ENCODE results near the gene SBF2. TPM values are rescaled to one million over a fixed set of nuclear protein-coding genes. Genes with fewer than 3 reads are reported as not detected.

SBF2 gene
- total and polyA plus RNA-seq, 2 donors (not counting 3 experiments of a cell fraction or from before 2014, with no cell fraction given), result 15.4 to 42.4 TPM

DNA sequence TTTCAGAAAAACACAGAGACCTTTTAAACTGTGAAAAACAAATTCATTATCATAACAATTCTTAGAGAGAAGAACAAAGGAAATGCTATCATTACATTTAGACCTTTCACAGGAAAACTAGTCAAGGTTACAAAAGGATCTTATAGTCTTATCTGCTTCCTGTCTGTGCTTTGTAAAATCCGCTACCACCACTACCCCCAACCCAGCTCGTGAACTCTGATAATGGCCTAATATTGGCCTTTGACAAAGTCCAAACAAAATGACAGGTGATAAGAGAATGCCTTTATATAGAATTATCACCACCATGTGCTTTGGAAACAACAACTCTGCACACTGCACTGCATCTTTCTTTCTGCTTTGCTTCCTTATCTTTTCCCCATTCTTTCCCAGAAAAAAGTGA lies 272.5 kb downstream of the SBF2 start:
- H4K20me1 ChIP-seq (replicated peaks; ENCODE audit: control insufficient read depth, extremely low read depth, insufficient read depth, low read length), result no peaks in the 10 kb centered on the region
- no peak overlapping the region for H3K4me3 ChIP-seq (replicated peaks in 1 of 3; ENCODE audit: insufficient read depth in 1 of 3, low read depth in 1 of 3, low read length in 3 of 3)
- no peaks in the 10 kb centered on the region for H3K9me1 ChIP-seq (replicated peaks; ENCODE audit: control insufficient read depth, extremely low read depth, insufficient read depth, low read length)
- H3K4me2 ChIP-seq (ENCODE audit: insufficient read depth, low read length), result peak overlapping the region; percentile 29
- DNase-seq (ENCODE audit: low read depth, low spot score) (peak; percentile 89), FAIRE-seq (peak; percentile 86)
- intact Hi-C loops (cut with micrococcal nuclease), result loop anchor here (1.0 kb wide), 1 partner anchor 115 kb away; no protein-coding TSS in a partner anchor
- peaks cover 31% of the 10 kb centered on the region for H3K4me1 ChIP-seq (ENCODE audit: control insufficient read depth, extremely low read depth, insufficient read depth, low read length)
- peak; percentile 83 for TF ChIP-seq POLR2AphosphoS5 (IDR thresholded peaks at IDR 0.05; ENCODE audit: insufficient read depth, low read depth, low read length)
- peak; percentile 68 for TF ChIP-seq POLR2A (IDR thresholded peaks at IDR 0.05; ENCODE audit: low read depth, low read length)
- no peak for TF ChIP-seq EZH2 (IDR thresholded peaks at IDR 0.05; ENCODE audit: borderline replicate concordance, low read depth, low read length, severe bottlenecking)
- TF ChIP-seq, protein P1, sequence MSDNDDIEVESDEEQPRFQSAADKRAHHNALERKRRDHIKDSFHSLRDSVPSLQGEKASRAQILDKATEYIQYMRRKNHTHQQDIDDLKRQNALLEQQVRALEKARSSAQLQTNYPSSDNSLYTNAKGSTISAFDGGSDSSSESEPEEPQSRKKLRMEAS (IDR thresholded peaks at IDR 0.05; ENCODE audit: insufficient read depth, insufficient read length), result peak; percentile 15
- peak; percentile 23 for TF ChIP-seq MYC (IDR thresholded peaks at IDR 0.05; ENCODE audit: low read depth, low read length)
- TF ChIP-seq, protein P2, sequence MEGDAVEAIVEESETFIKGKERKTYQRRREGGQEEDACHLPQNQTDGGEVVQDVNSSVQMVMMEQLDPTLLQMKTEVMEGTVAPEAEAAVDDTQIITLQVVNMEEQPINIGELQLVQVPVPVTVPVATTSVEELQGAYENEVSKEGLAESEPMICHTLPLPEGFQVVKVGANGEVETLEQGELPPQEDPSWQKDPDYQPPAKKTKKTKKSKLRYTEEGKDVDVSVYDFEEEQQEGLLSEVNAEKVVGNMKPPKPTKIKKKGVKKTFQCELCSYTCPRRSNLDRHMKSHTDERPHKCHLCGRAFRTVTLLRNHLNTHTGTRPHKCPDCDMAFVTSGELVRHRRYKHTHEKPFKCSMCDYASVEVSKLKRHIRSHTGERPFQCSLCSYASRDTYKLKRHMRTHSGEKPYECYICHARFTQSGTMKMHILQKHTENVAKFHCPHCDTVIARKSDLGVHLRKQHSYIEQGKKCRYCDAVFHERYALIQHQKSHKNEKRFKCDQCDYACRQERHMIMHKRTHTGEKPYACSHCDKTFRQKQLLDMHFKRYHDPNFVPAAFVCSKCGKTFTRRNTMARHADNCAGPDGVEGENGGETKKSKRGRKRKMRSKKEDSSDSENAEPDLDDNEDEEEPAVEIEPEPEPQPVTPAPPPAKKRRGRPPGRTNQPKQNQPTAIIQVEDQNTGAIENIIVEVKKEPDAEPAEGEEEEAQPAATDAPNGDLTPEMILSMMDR (IDR thresholded peaks at IDR 0.05; ENCODE audit: extremely low read depth in 1 of 2, insufficient read depth in 1 of 2, low read depth in 1 of 2, low read length in 2 of 2), result no peak
- TF ChIP-seq JUN (IDR thresholded peaks at IDR 0.05; ENCODE audit: borderline replicate concordance, insufficient read depth, insufficient read length, low read depth), result peak; percentile 18
- TF ChIP-seq FOS (IDR thresholded peaks at IDR 0.05; ENCODE audit: borderline replicate concordance, insufficient read depth, low read length), result peak; percentile 6
- TF ChIP-seq GATA2 (IDR thresholded peaks at IDR 0.05; ENCODE audit: insufficient read depth, insufficient read length, low read depth, low read length), result peak; percentile 98
- no peak overlapping the region for H3K9ac ChIP-seq (replicated peaks; ENCODE audit: extremely low read depth, insufficient read depth, low read length)
- no TSS peak for BruUV-seq (replicated peaks)
- no peaks in the 10 kb centered on the region for H3K36me3 ChIP-seq (ENCODE audit: control insufficient read depth in 2 of 2, extremely low read depth in 1 of 2, insufficient read depth in 2 of 2, low read length in 2 of 2)
- H3K79me2 ChIP-seq (ENCODE audit: control insufficient read depth, insufficient read depth, low read length), result no peaks in the 10 kb centered on the region
- no peaks in the 10 kb centered on the region for H3K27me3 ChIP-seq (ENCODE audit: control insufficient read depth in 2 of 2, insufficient read depth in 2 of 2, low read length in 2 of 2)
- no peaks in the 10 kb centered on the region for H3K9me3 ChIP-seq (replicated peaks; ENCODE audit: control insufficient read depth, insufficient read depth, low read length)
- ChIA-PET POLR2A (no interaction called here), CTCF (interaction anchor here (1.1 kb wide), 2 partner anchors 55 to 345 kb away, joined by 3 read pairs; no protein-coding TSS in a partner anchor)
- dilution Hi-C loops (cut with MboI; ENCODE audit: extremely low pct_ligation_motif_present, low sequenced_read_pairs), result no loop called here
- peak overlapping the region; percentile 16 for H3K27ac ChIP-seq (ENCODE audit: insufficient read depth, low read depth, low read length)
- H2AFZ ChIP-seq (ENCODE audit: low read depth, low read length), result no peak overlapping the region
